HuH-7.5 (cell line): ENCODE results near the gene ISCU.
"Not testable (repeated sequence)": the region's sequence is repeated elsewhere in the genome, so short reads cannot be mapped to it uniquely, and the experiment has no call there.

ENCODE experiments used
- DNase-seq: peaks from one replicate; pipeline ENCODE4 v3.0.0; 2011; ENCODE audit warnings: low spot score

ISCU gene

GRCh38 chr12:108543652-108544051 lies 18.7 kb upstream of the ISCU start:
- no peak for DNase-seq

DNA sequence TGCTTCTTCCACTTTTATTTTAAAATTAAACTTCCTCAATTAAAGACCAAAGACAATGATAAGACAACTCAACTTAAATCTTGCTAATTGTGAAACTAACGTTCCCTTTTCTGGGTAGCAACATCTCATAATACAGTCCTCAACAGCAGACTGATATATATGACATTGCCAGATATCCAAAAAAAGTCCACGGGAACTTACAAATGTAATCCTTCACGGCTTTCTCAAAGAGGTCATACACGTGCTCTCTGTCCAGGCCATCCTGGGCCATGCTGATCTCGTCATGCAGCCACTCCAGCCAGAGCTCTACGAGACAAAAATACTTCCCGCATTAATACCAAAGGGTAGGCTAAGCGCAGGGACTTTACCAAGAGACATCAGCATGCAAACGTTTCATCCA lies 14.7 kb upstream of the ISCU start:
- DNase-seq: no peak

DNA sequence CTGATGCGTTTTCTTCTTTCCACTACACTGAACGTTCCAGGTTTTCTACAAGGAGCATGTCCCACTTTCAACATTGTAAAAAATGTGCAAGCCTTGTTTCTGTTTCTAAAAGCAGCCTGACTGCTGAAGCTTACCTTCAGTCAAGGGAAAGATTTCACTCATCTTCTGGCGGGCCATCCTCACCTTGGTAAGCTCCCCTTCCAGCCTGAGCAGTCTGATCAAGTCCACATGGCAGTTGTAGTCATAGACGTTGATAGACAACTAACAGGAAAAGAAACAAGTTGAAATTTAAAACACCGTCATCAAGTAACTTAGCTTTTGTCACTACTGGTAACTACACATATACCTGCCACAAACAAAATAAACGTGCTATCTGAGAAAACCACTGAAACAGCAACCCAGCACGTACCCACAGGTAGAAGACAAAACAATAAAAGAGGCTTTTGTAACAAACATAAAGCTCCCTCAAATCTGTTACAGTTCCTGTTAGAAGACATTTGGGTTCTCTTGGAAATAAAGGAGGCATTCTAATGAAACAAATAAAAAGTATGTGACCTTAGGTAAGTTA lies 13.4 kb upstream of the ISCU start:
- no peak for DNase-seq

- no peak for DNase-seq
Measured at GRCh38 chr12:108551535-108551934, 10.9 kb upstream of the ISCU start.

DNA sequence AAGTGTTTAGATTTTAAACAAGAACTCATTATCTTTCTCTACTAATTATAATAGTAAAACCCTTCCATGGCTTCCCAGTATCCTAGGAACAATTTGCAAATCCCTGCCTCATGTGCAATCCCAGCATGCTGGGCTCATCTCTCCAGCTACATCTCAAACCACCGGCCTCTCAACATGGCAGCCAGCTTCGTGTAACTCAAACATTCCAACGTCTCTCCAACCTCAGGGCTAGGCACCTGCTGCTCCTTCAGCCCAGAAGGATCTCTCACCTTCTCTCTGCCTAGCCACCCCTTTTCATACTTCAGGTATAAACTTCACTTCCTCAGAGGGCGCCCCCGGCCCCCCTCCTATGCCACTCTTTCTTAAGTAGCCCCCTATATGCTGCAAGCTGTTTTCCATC lies 8.6 kb upstream of the ISCU start:
- DNase-seq: no peak

GRCh38 chr12:108555383-108555782 lies 7.0 kb upstream of the ISCU start:
- not testable (repeated sequence) for DNase-seq

GRCh38 chr12:108559007-108559655 lies 3.3 kb upstream of the ISCU start:
- no peak for DNase-seq

- no peak for DNase-seq
Measured at GRCh38 chr12:108559748-108560147, 2.6 kb upstream of the ISCU start.

DNA sequence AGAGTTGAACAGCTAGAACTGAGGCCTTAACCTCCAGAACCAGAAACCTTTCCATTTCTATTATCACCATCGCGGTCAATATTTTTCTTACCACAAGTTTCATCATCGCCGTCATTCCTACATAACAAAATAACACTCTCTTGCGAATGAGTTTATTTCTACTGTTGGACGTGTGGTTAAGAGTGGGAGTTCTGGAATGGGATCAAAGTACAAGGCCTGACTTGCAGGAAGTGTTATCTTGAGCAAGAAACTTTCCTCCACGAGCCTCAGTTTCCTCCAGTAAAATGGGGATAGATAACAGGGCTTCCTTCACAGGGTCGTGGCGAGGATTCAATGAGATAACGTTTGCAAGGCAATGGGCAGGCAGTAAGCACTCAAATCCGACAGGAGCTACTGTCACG lies 2.1 kb upstream of the ISCU start:
- DNase-seq: no peak

DNA sequence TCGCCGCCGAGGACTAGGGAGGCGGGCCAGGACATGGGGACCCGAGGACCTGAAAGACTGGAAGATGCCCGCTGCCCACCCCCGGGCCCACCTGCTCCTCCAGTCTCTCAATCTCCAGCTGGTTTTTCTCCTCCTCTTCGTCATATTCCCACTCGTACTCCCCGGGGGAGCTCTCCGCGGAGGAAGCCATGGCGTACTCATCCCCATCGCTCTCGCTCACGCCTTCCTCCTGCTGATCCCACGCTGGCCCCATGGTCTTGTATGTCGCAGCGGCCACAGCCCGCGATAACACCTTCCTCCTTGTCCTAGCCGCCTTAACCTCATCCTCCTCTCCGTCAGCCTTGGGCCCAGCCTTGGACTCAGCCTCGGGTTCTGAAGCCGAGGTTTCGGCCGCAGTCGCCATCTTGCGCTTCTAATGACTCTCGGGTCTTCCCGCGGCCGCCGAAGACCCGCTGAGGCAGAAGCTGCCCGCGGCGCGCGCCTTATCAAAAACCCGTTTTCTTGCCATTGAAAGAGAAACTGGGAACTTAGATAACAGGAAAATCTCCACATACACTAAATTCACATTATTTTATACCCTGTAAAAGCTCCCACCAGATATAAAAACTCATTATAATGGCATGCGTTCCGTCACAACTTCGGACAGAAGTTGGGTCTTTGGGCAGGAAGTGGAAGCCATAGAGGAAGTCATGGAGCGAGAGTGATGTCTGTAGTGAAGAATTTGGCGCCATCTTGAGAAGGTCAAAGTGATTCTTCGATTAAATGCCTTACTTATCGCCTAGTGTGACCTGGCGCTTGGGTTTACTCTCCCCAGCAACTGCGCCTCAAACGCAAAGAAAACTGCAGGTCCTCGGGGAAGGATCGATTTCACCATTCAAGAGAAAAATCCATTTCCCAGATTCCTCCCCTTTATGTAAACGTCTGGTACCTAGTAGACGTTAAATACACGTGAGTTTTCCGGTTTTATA lies 1.4 kb upstream of the ISCU start, which contains the start of gene SART3:
TSS of gene SART3 (minus strand) at position 422 of the 968 bp plus-strand sequence. CDS start at position 403, 19 bp downstream.
- peak; percentile 79 for DNase-seq

- DNase-seq: no peak
Measured at GRCh38 chr12:108561852-108562347, 496 bp upstream of the ISCU start.

DNA sequence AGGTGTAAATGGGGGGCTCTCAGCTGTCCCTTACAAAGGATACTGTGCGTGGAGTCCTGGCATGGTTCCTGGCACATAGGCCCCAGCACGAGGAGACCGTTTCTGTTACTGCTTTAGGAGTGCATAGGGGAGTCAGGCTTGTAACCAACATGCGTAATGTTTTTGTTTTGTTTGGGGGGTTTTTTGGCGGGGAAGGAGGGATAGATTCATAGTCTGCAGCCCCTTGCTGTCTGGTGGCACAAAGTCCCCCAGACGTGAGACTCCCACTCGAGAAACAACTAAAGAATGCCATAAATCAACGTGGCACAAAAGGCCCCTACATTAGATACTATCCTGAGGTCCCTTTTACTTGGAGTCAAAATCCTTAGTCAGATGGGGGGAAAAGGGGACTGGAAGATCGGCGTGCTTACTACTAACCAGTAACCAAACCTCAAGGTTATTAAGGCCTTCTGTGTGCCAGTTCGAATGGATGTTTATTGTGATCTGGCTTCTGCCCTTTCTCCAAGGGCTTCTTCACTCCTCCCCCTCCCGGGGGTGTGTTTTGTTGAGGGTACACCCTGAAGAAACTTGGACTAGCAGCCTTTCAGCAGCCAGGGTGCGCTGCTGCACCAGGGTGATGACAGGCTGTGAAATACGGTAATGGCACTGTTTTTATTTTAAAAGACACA lies 874 bp downstream of the ISCU start:
- peak; percentile 90 for DNase-seq

DNA sequence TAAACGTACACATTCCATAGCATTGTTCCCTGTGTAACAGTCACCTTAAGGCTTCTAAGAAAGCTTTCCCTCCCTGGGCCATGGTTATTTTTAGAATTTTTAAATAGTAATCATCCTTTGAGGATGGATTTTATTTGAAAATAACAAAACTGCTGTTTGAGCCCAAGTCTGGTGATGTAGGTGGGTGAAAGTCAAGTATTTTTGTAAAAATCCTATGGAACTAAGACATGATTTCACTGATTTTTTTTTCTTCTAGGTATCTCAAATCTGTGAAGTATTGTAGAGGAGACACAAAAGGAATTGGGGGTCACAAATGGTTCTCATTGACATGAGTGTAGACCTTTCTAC lies 1.4 kb downstream of the ISCU start:
- no peak for DNase-seq

DNA sequence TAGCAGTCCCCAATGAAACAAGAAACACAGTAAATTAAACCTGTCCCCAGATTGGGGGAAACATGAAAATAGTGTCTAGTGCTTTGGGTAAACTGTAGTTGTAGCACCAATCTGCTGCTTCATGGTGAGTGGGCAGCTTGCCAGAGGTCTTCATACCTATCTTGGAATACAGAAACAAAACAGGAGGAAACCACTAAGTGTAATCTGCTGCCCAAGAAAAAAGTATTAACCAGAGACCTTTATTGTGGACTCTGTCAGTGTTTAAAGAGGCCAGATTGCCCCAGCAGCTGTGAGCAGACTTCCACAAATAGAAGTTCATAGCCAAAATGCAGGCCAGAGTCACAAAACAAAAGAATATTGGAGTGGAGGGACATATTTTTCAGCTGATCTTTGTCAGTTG lies 2.3 kb downstream of the ISCU start:
- no peak for DNase-seq

- no peak for DNase-seq
Measured at GRCh38 chr12:108565146-108565545, 2.8 kb downstream of the ISCU start.

GRCh38 chr12:108565976-108566375 lies 3.6 kb downstream of the ISCU start:
- no peak for DNase-seq

DNA sequence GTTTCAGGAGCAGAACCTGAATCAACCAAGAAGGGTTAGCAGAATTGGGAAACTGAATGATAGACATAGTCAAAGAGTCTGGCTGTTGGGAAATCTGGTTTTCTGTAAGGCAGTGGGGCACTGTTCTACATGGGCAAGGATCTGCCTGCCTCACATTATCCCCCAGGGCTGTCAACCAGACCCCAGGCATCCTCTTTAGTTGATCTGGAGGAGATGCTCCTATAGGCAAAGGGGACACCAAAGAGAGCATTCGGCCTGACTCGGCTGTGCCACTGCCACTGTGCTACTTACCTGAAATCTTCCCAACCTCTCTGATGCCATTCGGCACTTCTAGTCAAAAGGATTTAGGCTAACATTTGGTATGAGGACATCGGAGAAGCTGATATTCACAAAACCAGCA lies 4.1 kb downstream of the ISCU start:
- DNase-seq: no peak

DNA sequence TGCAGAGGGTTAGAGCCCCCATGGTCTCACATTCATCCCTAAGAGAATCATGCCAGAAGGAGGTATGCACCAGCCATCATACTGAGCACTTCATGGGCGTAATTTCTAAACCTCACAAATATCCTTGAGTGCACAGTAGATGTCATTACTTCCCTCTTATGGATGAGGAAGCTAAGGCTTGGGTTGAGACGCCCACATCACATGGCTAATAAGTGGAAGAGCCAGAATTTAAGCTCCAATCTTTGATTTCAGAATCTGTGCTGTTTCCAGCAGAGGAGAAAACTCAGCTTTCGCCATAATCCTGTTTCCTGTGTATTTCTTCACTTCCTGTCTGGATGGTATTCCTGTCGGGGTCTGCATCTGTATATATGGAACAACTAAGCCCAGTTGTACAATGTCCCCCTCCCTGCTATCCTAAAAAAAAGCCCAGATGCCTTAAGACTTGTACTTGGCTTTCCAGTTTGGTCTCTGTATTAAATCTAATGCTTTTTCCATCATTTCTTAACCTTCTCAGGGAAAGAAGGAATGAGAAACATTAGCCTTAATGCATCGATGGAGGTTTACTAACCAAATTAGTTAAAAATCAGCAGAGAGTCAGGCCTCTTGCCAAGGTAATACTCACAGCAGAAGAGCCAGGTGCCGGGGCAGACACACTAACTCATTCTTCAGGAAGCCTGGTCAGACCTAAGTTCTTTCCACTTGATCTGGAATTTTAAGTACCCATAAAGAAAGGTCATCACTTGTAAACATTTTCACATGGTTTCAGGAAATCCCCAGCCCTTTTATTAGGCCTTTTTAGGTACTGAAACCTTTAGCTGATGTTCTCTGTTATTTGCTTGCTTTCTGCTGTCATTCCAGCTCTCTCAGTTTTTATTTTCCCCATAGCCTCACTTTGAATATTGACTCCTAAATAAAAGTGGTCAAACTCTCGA lies 5.3 kb downstream of the ISCU start:
- no peak for DNase-seq

DNA sequence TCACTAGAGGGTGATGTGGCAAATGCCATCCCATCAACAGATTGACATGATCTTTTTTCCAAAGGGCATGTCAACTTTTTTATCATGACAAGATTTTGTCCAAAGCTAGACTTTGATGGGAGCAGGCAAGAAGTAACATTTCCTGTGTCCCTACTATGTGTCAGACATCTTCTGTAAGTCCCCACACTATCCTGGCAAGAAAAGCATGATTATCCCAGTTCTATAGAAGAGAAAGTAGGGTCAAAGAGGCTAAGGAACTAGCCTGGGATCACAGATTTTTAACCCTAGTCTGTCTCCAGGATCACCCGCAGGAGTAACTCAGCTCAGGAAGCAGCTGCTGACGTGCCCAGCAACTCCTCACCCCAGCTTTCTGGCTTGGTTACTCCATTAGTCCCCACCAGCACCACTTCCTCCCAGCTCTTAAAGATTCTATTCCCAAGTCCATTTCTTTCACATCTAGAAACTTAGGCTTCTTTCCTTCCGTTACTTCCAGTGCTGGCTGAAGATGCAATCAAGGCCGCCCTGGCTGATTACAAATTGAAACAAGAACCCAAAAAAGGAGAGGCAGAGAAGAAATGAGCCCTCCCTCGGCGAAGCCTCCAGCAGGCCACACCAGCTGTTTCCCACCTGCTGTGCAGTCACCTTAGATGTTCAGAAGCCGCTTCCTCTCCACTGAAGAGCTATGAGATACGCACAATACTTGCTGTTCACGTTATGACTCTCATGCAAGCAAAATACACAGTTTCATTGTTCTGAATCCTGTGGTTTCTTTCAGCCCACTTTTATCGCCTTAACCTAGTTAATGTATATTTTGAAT lies 6.2 kb downstream of the ISCU start:
- DNase-seq: no peak
